Keratinocyte (primary cell): ENCODE results near the gene MROH2A.

Source experiments
- EZH2 ChIP-seq: IDR thresholded peaks from one replicate; pipeline ENCODE4 v1.6.1; 2012; ENCODE audit warnings: inconsistent platforms, mild to moderate bottlenecking, low read length, moderate library complexity
- TF ChIP-seq, protein P1 (sequence below), 3 experiments: IDR thresholded peaks in 1 of 3; conservative IDR thresholded peaks in 1 of 3; optimal IDR thresholded peaks in 1 of 3; 2 replicates in 2 of 3; 3 replicates in 1 of 3; pipeline versions ENCODE3 to v1.5.1; 2011; ENCODE audit warnings: low read length in 3 of 3, mild to moderate bottlenecking in 3 of 3, moderate library complexity in 2 of 3, control low read depth in 1 of 3, inconsistent platforms in 1 of 3; ENCODE audit not compliant: insufficient read depth in 2 of 3; ENCODE audit errors: extremely low read depth in 1 of 3

DNA sequence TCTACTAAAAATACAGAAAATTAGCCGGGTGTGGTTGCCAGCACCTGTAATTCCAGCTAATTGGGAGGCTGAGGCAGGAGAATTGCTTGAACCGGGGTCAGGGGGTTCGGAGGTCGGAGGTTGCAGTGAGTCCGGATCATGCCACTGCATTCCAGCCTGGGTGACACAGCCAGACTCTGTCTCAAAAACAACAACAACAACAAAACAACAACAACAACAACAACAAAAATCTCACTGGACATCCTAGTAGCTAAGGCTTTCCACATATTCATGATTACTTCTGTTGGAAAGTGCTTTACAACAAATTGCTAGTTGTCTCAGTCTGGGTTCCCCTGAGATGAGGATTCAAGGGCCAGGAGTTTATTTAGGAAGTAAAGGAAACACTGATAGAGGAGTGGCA lies 4.3 kb upstream of the MROH2A start:
- TF ChIP-seq, protein P1, sequence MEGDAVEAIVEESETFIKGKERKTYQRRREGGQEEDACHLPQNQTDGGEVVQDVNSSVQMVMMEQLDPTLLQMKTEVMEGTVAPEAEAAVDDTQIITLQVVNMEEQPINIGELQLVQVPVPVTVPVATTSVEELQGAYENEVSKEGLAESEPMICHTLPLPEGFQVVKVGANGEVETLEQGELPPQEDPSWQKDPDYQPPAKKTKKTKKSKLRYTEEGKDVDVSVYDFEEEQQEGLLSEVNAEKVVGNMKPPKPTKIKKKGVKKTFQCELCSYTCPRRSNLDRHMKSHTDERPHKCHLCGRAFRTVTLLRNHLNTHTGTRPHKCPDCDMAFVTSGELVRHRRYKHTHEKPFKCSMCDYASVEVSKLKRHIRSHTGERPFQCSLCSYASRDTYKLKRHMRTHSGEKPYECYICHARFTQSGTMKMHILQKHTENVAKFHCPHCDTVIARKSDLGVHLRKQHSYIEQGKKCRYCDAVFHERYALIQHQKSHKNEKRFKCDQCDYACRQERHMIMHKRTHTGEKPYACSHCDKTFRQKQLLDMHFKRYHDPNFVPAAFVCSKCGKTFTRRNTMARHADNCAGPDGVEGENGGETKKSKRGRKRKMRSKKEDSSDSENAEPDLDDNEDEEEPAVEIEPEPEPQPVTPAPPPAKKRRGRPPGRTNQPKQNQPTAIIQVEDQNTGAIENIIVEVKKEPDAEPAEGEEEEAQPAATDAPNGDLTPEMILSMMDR (optimal IDR thresholded peaks at IDR 0.05 in 1 of 3, IDR thresholded peaks at IDR 0.05 in 1 of 3, conservative IDR thresholded peaks at IDR 0.05 in 1 of 3; ENCODE audit: extremely low read depth in 1 of 3, insufficient read depth in 2 of 3, low read length in 3 of 3) = no peak
- no peak for TF ChIP-seq EZH2
